GM19351 (cell line): ENCODE measurements around the gene EHMT1.
A peak's percentile ranks its signal among the peaks of the same experiment; 100 is the strongest.
"Not testable (repeated sequence)": the region's sequence is repeated elsewhere in the genome, so short reads cannot be mapped to it uniquely, and the experiment has no call there.

Source experiments
- ATAC-seq: cut with Tn5 transposase; IDR thresholded peaks from one replicate; pipeline ENCODE4 v1.9.1; 2021; ENCODE audit warnings: mild to moderate bottlenecking, moderate library complexity; ENCODE audit not compliant: unreplicated experiment

The EHMT1 gene

DNA sequence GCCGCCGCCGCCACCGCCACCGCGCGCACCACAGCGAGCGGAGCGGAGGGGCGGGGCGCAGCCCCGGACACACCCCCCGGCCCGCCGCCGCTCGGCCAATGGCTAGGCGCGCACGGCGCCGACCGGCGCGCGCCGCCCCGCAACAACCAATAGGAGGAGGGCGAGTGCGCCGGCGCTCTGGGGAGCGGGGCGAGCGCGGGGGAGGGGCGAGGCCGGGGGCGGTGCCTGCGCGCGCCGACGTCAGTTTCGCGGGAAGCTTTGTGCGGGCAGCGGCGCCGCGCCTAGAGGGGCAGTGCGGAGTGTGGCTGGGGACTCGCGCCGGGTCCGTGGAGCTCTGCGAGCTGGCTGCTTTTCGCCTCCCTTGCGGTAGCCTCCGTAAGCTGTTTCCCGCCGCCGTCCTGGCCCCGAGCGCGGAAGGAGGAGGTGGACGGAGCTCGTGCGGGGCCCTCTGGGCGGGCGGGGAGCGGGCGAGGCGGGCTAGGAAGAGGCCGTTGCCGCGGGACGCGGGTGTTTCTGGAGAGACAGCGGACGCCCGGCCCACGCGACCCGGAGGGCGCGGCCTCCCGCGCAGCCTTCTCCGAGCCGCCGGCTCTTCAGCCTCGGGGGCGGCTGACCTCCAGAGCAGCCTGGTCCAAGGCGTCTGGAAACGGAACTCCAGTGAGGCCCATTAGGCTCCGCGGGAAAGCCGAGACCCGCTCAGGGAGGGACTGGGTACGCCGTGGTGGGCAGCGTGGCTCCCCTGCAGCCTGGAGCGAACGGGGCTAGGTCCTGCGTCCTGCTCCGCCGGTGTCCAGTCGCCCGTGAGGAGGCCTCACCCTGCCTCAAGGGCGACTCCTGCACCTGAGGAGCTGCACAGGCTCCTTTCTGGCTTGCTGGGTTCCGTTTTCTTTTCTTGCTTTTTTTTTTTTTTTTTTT lies 28.1 kb upstream of the EHMT1 start, which contains the start of gene ZMYND19:
Gene ZMYND19, minus strand, starts transcription at position 44 of the 915 bp plus-strand sequence. CDS start 249 bp downstream, outside the sequence.
- peak; percentile 85 for ATAC-seq

GRCh38 chr9:137592767-137593166 lies 26.0 kb upstream of the EHMT1 start:
- no peak for ATAC-seq

- no peak for ATAC-seq
Measured at GRCh38 chr9:137593176-137593575, 25.6 kb upstream of the EHMT1 start.

DNA sequence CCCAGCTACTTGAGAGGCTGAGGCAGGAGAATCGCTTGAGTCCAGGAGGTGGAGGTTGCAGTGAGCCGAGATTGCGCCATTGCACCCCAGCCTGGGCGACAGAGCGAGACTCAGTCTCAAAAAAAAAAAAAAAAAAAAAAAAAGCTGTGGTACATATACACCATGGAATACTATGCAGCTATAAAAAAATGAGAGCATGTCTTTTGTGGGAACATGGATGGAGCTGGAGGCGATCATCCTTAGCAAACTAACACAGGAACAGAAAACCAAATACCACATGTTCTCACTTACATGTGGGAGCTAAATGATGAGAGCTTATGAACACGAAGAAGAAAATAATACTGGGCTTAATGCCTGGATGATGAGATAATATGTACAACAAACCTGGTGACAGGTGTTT lies 22.2 kb upstream of the EHMT1 start:
- ATAC-seq: not testable (repeated sequence)

- ATAC-seq: no peak
Measured at GRCh38 chr9:137598943-137599342, 19.9 kb upstream of the EHMT1 start.

- no peak for ATAC-seq
Measured at GRCh38 chr9:137602661-137603060, 16.1 kb upstream of the EHMT1 start.

GRCh38 chr9:137603879-137604278 lies 14.9 kb upstream of the EHMT1 start:
- no peak for ATAC-seq

GRCh38 chr9:137604345-137605086 lies 14.3 kb upstream of the EHMT1 start:
- no peak for ATAC-seq

GRCh38 chr9:137605121-137606004 lies 13.4 kb upstream of the EHMT1 start, which contains the start of gene ARRDC1:
Gene ARRDC1, plus strand, starts transcription at chr9:137605686. Its CDS starts 32 bp downstream, at chr9:137605718.
- peak; percentile 76 for ATAC-seq

DNA sequence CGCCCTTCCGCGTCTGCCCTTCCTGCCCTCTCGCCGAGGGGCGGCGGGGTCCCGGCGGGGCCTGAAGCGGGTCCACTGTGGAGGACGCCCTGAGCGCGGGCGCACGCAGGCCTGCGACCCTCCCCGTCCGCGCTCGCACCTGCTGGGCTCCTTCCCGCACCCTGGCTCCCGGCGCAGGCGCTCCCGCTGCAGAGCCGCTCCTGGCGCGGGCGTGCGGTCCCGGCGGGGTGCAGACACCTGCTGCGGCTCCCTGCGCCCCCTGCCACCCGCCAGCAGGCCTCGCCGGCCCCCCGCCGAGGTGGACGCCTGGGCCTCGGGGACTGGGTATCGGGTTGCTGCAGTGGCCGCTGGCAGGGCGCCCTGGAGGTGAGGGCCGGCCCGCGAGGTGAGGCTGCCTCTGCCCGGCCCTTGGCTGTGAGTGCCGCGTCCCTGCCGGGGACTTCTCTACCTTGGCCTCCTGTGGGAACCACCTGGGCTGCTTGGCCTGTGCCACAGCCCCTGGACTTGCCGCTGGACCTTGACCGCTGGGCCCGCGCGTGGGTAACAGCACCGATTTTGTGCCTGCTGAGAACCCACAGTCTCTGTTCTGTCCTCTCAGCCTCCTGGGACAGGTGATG lies 12.7 kb upstream of the EHMT1 start:
- peak; percentile 16 for ATAC-seq

GRCh38 chr9:137606734-137607138 lies 12.1 kb upstream of the EHMT1 start:
- no peak for ATAC-seq

GRCh38 chr9:137607141-137607857 lies 11.5 kb upstream of the EHMT1 start:
- ATAC-seq: no peak

GRCh38 chr9:137610944-137611343 lies 7.9 kb upstream of the EHMT1 start:
- ATAC-seq: no peak

DNA sequence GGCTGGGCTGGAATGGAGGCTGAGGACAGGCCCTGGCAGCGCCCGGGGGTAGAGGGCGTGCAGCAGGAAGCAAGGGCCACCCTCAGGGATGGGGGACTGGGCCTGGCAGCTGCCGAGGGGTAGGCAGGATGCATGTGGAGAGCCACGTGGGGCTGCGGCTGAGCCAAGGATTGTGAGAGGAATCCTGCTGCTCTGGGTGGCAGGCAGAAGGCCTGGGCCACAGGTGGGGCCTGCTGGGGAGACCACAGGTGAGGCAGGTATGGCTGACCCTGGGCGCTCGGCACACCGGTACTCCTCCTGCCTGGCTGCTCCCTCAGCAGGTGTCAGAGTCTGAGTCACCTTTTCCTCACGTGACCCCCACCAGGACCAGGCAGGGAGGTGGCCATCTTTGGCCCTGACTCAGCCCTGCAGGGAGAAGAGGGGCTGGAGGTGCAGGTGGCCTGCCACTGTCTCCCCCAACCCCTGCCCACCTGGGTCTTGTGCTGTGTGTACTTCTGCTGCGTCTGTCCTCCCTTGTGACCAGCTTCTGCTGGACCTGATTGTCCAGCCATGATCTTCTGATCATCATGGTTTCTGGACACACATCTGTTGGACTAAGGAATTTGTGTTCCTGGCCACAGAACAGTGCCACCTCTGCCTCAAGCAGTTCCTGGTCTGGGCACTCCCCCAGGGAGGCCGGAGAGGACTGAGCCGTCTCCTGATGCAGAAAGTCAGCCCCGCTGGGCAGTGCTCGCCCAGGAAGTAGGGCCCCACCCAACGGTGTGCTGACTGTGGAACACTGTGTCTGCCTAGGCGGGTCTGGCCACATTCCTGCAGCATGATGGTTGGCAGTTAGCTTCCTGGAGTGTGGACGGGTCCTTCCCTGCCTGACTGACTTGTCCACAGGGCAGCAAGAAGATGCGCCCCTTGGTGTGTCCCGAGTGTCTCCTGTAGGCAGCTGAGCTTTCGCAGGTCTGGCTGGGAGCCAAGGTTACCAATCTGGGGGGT lies 6.9 kb upstream of the EHMT1 start:
- no peak for ATAC-seq

DNA sequence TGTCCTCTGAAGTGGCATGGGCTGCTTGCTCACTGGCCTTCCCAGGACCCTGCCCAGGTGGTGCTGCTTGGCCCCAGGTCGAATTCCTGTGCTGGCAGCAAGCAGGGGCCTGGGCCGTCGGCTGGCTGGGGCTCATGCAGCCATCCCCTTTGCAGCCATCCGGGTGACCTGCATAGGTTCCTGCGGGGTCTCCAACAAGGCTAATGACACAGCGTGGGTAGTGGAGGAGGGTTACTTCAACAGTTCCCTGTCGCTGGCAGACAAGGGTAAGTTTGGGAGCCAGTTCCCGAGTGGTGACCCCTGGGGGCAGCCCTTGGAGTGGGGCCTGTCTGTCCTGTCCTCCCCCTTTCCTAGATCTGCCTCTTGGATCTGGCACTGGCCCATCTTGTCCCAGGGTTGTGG lies 6.1 kb upstream of the EHMT1 start:
- ATAC-seq: no peak

- no peak for ATAC-seq
Measured at GRCh38 chr9:137613259-137613658, 5.5 kb upstream of the EHMT1 start.

DNA sequence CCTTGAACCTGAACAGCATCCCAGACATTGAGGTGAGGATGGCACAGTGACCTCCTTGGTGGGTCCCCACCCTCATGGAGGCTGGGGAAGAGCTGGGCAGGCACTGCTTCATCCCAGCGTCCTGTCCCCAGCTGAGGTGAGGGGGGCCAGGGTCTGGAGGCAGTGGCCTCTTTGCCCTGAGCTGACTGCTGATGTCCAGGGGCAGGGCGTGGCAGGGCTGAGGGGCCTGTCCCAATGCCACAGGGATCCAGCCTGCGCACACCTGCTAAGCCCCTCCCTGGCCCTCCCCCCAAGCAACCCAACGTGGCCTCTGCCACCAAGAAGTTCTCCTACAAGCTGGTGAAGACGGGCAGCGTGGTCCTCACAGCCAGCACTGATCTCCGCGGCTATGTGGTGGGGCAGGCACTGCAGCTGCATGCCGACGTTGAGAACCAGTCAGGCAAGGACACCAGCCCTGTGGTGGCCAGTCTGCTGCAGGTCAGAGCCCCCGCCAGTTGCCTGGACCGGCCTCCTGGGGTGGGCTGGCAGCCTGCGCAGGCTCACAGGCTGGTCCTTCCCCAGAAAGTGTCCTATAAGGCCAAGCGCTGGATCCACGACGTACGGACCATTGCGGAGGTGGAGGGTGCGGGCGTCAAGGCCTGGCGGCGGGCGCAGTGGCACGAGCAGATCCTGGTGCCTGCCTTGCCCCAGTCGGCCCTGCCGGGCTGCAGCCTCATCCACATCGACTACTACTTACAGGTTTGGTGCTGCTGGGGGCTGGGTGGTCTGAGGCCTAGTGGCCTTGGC lies 4.9 kb upstream of the EHMT1 start:
- no peak for ATAC-seq
